Measurements from ENCODE around the gene PEX13.

Gene PEX13

GRCh38 chr2:61089797-61090196, 72.3 kb downstream of the PEX13 start:
- Histone ChIP-seq H3K36me3 (ENCODE audit: low read depth) (peaks cover 31% of the 10 kb centered on the region), H3K4me3 (ENCODE audit: severe bottlenecking) (no peak overlapping the region), H3K27me3 (ENCODE audit: insufficient read depth, poor library complexity, severe bottlenecking) (no peaks in the 10 kb centered on the region), H3K4me1 (ENCODE audit: insufficient read depth, poor library complexity, severe bottlenecking) (no peaks in the 10 kb centered on the region), H3K27ac (ENCODE audit: poor library complexity, severe bottlenecking) (no peak overlapping the region), H3K9me3 (ENCODE audit: severe bottlenecking) (no peaks in the 10 kb centered on the region)
- no peak for TF ChIP-seq CTCF (IDR thresholded peaks at IDR 0.05; ENCODE audit: poor library complexity, severe bottlenecking)
- ATAC-seq (ENCODE audit: low read depth) (no peak), DNase-seq (ENCODE audit: low spot score) (no peak)

GRCh38 chr2:61090386-61090921, 72.9 kb downstream of the PEX13 start:
- DNase-seq (ENCODE audit: low spot score) (no peak), ATAC-seq (ENCODE audit: low read depth) (no peak)
- no peak overlapping the region for H3K4me3 ChIP-seq (ENCODE audit: severe bottlenecking)
- TF ChIP-seq CTCF (IDR thresholded peaks at IDR 0.05; ENCODE audit: poor library complexity, severe bottlenecking): no peak
- H3K27me3 ChIP-seq (ENCODE audit: insufficient read depth, poor library complexity, severe bottlenecking): no peaks in the 10 kb centered on the region
- H3K9me3 ChIP-seq (ENCODE audit: severe bottlenecking): no peaks in the 10 kb centered on the region
- H3K36me3 ChIP-seq (ENCODE audit: low read depth): peaks cover 28% of the 10 kb centered on the region
- no peaks in the 10 kb centered on the region for H3K4me1 ChIP-seq (ENCODE audit: insufficient read depth, poor library complexity, severe bottlenecking)
- no peak overlapping the region for H3K27ac ChIP-seq (ENCODE audit: poor library complexity, severe bottlenecking)

- DNase-seq (ENCODE audit: low spot score): no peak
- no peak for ATAC-seq (ENCODE audit: low read depth)
- H3K36me3 ChIP-seq (ENCODE audit: low read depth): peaks cover 25% of the 10 kb centered on the region
Measured at GRCh38 chr2:61091485-61091884, 74.0 kb downstream of the PEX13 start.

GRCh38 chr2:61096438-61096837, 78.9 kb downstream of the PEX13 start:
- ATAC-seq (ENCODE audit: low read depth) (no peak), DNase-seq (ENCODE audit: low spot score) (no peak)
- no peaks in the 10 kb centered on the region for H3K4me1 ChIP-seq (ENCODE audit: insufficient read depth, poor library complexity, severe bottlenecking)
- no peaks in the 10 kb centered on the region for H3K9me3 ChIP-seq (ENCODE audit: severe bottlenecking)
- TF ChIP-seq CTCF (IDR thresholded peaks at IDR 0.05; ENCODE audit: poor library complexity, severe bottlenecking): no peak
- no peak overlapping the region for H3K27ac ChIP-seq (ENCODE audit: poor library complexity, severe bottlenecking)
- H3K27me3 ChIP-seq (ENCODE audit: insufficient read depth, poor library complexity, severe bottlenecking): no peaks in the 10 kb centered on the region
- no peak overlapping the region for H3K4me3 ChIP-seq (ENCODE audit: severe bottlenecking)
- H3K36me3 ChIP-seq (ENCODE audit: low read depth): no peaks in the 10 kb centered on the region

More at GRCh38 chr2:61091485-61091884, 74.0 kb downstream of the PEX13 start:
- H3K9me3 ChIP-seq (ENCODE audit: severe bottlenecking): no peaks in the 10 kb centered on the region
- no peaks in the 10 kb centered on the region for H3K4me1 ChIP-seq (ENCODE audit: insufficient read depth, poor library complexity, severe bottlenecking)
- no peak overlapping the region for H3K27ac ChIP-seq (ENCODE audit: poor library complexity, severe bottlenecking)
- no peak overlapping the region for H3K4me3 ChIP-seq (ENCODE audit: severe bottlenecking)
- H3K27me3 ChIP-seq (ENCODE audit: insufficient read depth, poor library complexity, severe bottlenecking): no peaks in the 10 kb centered on the region
- TF ChIP-seq CTCF (IDR thresholded peaks at IDR 0.05; ENCODE audit: poor library complexity, severe bottlenecking): no peak

GRCh38 chr2:61100801-61101200, 83.3 kb downstream of the PEX13 start:
- no peak for DNase-seq (ENCODE audit: low spot score)
- ATAC-seq (ENCODE audit: low read depth): no peak
- H3K9me3 ChIP-seq (ENCODE audit: severe bottlenecking): no peaks in the 10 kb centered on the region
- no peaks in the 10 kb centered on the region for H3K27me3 ChIP-seq (ENCODE audit: insufficient read depth, poor library complexity, severe bottlenecking)
- H3K4me1 ChIP-seq (ENCODE audit: insufficient read depth, poor library complexity, severe bottlenecking): no peaks in the 10 kb centered on the region
- no peak overlapping the region for H3K4me3 ChIP-seq (ENCODE audit: severe bottlenecking)
- no peak overlapping the region for H3K27ac ChIP-seq (ENCODE audit: poor library complexity, severe bottlenecking)
- TF ChIP-seq CTCF (IDR thresholded peaks at IDR 0.05; ENCODE audit: poor library complexity, severe bottlenecking): no peak
- peaks cover 4% of the 10 kb centered on the region; the same call in 1 of the 2 replicates for H3K36me3 ChIP-seq (ENCODE audit: low read depth)

Measured in RWPE2 (cell line).